GM12891 (cell line): ENCODE results near the gene OSBPL1A.

Experiments
- DNase-seq: peaks from one replicate; pipeline ENCODE4 v3.0.0; 2011; ENCODE audit warnings: low spot score; ENCODE audit not compliant: insufficient read length
- FAIRE-seq: peaks from 2 replicates; lab custom pipeline; 2011; peaks lifted over from hg19 to GRCh38; lab: Jason Lieb, UNC
- PAX5 ChIP-seq: IDR thresholded peaks from 2 replicates; pipeline ENCODE4 v1.6.1; 2011; ENCODE audit warnings: low read length, moderate library complexity, mild to moderate bottlenecking; ENCODE audit not compliant: insufficient read depth, severe bottlenecking
- POLR2A ChIP-seq: IDR thresholded peaks from 2 replicates; pipeline ENCODE4 v1.6.1; 2011; ENCODE audit warnings: low read depth, low read length, control low read depth
- POLR2AphosphoS5 ChIP-seq: IDR thresholded peaks from 2 replicates; pipeline ENCODE4 v1.6.1; 2011; ENCODE audit warnings: low read depth, low read length, control low read depth
- POU2F2 ChIP-seq: IDR thresholded peaks from 2 replicates; pipeline ENCODE4 v1.6.1; 2011; ENCODE audit warnings: low read depth, mild to moderate bottlenecking, control low read depth, low read length, moderate library complexity
- SPI1 ChIP-seq: IDR thresholded peaks from 2 replicates; pipeline ENCODE4 v1.6.1; 2011; ENCODE audit warnings: low read depth, low read length, control low read depth
- TAF1 ChIP-seq: IDR thresholded peaks from 2 replicates; pipeline ENCODE4 v1.6.1; 2011; ENCODE audit warnings: low read depth, low read length, control low read depth

OSBPL1A gene

DNA sequence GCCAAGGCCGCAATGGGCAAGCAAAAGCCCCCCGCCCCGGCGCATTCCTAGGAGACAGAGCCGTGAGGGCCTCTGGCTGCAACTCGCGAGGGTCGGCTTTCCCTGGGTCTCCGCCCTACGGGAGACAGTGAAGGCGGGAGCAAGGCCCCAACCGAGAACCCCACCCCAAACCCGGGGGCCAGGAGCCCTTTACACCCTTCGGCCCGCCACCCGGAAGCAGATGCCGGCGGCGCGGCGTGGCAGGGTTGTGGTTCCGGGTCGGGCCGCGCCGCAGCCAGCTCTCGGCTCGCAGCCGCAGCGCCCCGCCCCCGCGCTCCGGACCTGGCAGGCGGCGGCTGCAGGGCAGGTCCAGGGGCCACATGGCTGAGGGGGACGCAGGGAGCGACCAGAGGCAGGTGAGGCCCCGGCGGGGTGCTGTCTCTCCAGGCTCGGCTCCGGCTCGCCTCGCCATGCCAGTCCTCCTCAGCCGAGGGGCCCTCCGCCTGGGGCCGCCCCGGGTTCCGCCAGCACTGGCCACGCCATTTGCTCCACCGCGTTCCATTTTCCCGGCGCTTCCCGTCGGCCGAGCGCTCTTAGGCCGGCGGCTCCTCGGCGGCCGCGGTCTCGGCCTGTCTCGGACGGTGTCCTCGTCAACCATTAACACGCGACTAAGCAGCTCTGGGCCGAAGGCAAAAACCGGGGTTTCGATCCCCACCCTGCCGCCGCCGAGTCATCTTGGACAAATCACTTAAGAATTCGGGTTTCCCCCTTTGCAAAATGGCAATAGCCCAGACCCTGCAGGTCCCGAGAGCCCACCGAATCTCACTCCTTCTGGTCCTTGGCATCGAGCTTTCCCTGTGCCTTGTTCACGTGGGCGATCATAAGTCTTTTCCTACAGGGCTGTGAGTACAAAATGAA is 29.0 kb upstream of the OSBPL1A start, which contains the start of gene IMPACT:
Gene IMPACT (plus strand): TSS at position 273 of the 897 bp plus-strand sequence. CDS start 87 bp downstream, at position 360.
- FAIRE-seq (no peak), DNase-seq (peak; percentile 45)
- TF ChIP-seq POU2F2 = no peak
- no peak for TF ChIP-seq TAF1
- TF ChIP-seq SPI1 = no peak
- no peak for TF ChIP-seq POLR2AphosphoS5
- TF ChIP-seq PAX5 = no peak
- TF ChIP-seq POLR2A = no peak

DNA sequence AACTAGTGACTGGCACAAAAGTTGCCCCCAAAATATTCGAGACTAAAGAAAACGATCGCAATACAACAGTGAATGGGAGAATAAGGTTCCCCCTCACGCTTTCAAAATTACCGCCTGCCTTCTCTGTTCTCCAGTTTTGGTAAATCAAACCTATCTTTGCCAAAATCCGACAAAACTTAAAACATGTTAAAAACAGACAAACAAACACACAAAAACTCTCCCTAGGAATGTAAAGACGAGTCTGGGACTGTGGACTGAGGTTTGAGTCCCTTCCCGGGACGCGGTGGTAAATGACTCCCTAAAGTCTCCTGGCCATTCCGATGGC is 28.4 kb upstream of the OSBPL1A start:
- DNase-seq (no peak), FAIRE-seq (no peak)
- TF ChIP-seq POU2F2 (no peak), POLR2A (no peak), PAX5 (no peak), TAF1 (no peak), POLR2AphosphoS5 (no peak), SPI1 (no peak)

DNA sequence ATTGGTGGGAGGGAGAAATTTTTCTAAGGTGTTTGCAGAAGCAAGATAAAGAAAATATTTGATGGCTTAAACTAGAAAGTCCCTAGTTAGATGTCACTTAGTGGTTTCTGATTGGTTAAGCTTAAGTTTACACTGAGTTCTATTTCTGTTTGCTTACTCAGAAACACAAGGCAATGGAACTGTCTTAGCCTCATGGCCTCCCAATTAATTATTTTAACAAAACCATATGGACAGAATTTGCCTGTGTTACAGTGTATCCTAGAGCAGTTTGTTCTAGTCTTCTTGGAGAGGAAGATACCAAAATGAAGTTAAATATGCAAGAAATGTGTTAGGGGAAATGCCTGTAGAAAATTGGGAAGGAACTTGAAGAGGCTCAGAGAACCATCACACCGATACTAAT is 24.2 kb upstream of the OSBPL1A start:
- FAIRE-seq (no peak), DNase-seq (no peak)
- TF ChIP-seq POLR2AphosphoS5 = no peak
- no peak for TF ChIP-seq PAX5
- TF ChIP-seq TAF1 = no peak
- no peak for TF ChIP-seq SPI1
- TF ChIP-seq POU2F2 = no peak
- no peak for TF ChIP-seq POLR2A

DNA sequence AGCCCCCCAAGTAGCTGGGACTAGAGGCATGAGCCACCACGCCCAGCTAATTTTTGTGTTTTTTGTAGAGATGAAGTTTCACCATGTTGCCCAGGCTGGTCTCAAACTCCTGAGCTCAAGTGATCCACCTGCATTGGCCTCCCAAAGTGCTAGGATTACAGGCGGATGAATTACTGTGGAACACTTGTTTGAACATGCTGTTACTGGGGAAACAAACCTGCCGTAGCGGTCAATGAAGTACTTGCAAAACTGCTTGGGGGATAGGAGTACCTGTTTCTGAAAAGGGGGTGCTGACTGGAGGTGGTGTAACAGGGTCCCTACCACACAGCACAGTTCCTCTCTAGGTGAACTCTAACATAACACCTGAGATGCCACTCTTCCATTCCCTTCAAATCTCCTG is 22.9 kb upstream of the OSBPL1A start:
- DNase-seq (no peak), FAIRE-seq (no peak)
- TF ChIP-seq POLR2A = no peak
- TF ChIP-seq TAF1 = no peak
- TF ChIP-seq SPI1 = no peak
- no peak for TF ChIP-seq PAX5
- TF ChIP-seq POU2F2 = no peak
- no peak for TF ChIP-seq POLR2AphosphoS5

DNA sequence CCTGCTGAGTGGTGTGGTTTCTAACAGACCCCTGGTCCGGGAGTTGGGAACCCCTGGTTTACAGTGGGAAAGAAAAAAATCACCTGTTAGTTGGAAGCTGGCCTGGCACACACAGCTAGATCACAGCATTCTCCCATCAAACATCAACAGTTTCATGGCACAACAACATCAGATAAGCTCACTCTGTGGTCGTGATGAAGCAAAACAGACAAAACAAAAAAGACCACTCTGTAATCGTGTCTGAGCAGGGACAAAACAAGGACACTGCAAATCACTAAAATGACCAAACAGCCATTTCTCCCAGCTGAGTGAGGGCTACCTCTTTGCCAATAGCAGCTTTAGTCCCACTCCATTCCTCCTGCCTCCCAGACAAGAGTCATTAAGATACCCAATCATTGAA is 19.9 kb upstream of the OSBPL1A start:
- FAIRE-seq = no peak
- TF ChIP-seq POLR2A (no peak), PAX5 (no peak), SPI1 (no peak), TAF1 (no peak), POU2F2 (no peak), POLR2AphosphoS5 (no peak)
- DNase-seq = no peak

DNA sequence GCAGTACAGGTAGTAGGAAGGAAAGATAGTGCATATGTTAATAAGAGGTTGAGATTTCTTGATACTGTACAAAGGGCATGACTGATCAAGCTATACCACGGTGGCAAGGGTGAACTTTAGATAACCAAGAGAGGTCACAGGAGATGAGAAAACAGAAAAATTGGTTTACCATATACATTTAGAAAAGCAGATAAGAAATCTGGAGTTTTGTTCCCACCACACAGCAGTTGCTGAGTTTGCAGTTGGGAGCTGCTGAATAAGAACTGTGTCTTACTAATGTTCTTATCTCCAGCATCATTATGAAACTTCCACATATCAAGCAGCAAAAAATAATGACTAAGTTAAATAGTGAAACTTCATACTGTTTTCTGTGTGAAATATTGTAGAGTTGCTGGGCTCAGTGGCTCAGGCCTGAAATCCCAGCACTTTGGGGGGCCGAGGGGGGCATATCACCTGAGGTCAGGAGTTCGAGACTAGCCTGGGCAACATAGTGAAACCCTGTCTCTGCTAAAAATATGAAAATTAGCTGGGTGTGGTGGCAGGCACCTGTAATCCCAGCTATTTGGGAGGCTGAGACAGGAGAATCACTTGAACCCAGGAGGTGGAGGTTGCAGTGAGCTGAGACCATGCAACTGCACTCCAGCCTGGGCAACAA is 16.9 kb upstream of the OSBPL1A start:
- DNase-seq (no peak), FAIRE-seq (no peak)
- TF ChIP-seq TAF1 = no peak
- no peak for TF ChIP-seq PAX5
- TF ChIP-seq POU2F2 = no peak
- TF ChIP-seq POLR2A = no peak
- no peak for TF ChIP-seq POLR2AphosphoS5
- TF ChIP-seq SPI1 = no peak

DNA sequence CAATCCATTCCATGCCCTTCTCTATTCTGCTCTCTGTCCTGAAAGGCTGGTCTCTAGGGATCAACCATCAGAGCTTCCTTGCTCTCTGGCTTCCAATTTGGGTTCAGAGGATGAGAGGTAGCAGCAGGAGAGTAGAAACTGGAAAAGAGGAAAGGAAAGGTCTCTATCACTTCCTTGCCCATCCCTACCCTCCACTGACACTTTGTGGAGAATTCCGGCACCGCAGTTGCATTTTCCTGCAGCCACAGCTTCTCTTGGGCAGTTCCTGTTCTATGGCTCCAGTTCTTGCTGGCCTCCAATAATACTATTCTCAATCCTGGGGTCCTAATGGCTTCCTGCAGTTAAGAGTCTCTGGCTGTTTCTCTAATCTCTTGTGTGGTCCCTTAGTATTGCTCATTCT is 15.5 kb upstream of the OSBPL1A start:
- FAIRE-seq (no peak), DNase-seq (no peak)
- no peak for TF ChIP-seq TAF1
- TF ChIP-seq POU2F2 = no peak
- TF ChIP-seq POLR2A = no peak
- no peak for TF ChIP-seq POLR2AphosphoS5
- TF ChIP-seq SPI1 = no peak
- no peak for TF ChIP-seq PAX5

DNA sequence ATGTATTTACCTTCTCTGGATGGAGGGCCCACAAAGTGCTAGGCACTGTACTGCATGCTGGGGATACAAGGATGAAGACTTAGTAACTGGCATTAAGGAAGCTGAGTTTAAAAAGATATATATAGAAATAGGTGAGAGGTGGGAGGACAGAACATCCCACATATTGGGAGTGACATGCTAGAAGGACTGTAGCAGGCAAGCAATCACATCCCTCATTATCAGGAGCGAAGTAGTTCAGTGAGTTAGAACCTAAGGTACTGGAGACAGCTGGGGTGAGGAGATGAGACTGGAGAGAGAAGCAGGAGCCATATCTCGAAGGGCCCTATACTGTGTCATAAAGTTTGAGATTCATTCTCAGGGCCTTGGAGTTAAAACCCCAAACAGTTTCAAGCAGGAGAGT is 10.9 kb upstream of the OSBPL1A start:
- FAIRE-seq (no peak), DNase-seq (no peak)
- TF ChIP-seq SPI1 (no peak), POLR2A (no peak), POLR2AphosphoS5 (no peak), PAX5 (no peak), TAF1 (no peak), POU2F2 (no peak)

DNA sequence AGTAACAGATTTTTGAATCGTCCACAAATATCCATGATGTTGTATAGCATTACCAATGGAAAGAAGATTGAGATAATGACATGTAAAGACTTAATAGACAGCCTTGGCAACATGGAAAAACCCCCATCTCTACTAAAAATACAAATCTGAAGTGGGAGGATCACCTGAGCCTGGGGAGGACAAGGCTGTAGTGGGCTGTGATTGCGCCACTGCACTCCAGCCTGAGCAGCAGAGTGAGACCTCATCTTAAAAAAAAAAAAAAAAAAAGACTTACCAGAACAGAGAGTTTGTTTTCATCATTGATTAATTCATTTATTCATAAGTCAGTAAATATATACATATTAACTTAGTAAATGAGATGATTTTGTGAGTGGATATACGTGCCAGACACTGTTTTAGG is 7.0 kb upstream of the OSBPL1A start:
- TF ChIP-seq POLR2AphosphoS5 (no peak), TAF1 (no peak), PAX5 (no peak), POLR2A (no peak), SPI1 (no peak), POU2F2 (no peak)
- FAIRE-seq = no peak

DNA sequence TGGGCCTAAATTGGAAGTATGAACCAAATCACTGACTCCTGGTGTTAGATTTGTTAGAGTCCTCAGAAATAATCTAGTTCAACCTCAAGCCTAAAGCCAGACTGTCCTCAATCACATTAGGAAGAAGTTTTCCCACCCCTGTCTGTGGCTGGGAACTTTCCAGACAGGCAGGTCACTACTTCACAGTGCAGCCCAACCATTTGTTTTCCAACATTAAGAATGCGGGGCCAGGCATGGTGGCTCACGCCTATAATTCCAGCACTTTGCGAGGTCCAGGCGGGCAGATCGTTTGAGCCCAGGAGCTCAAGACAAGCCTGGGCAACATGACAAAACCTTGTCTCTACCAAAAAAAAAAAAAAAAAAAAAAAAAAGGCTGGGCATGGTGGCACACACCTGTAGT is 5.5 kb upstream of the OSBPL1A start:
- no peak for TF ChIP-seq POLR2A
- no peak for TF ChIP-seq POU2F2
- no peak for TF ChIP-seq POLR2AphosphoS5
- FAIRE-seq = no peak
- DNase-seq = no peak

More for the DNA sequence above, 7.0 kb upstream of the OSBPL1A start:
- no peak for DNase-seq
